HT1080 (cell line): Measurements from ENCODE around the gene HMGCR. TPM values are rescaled to one million over a fixed set of nuclear protein-coding genes. Genes with fewer than 3 reads are reported as not detected.
"Not testable (repeated sequence)": the region's sequence is repeated elsewhere in the genome, so short reads cannot be mapped to it uniquely, and the experiment has no call there.

Experiments used
- DNase-seq: peaks from one replicate; pipeline ENCODE4 v3.0.0-alpha.2; 2015; ENCODE audit warnings: low read depth
- polyA plus RNA-seq, 2 experiments: library from polyadenylated mRNA; depleted of rRNA; stranded (reverse); fragments of >200 nt; gene quantifications; 2 replicates each; pipeline ENCODE4 v1.2.3, GENCODE V29; 2015
- total RNA-seq: library from RNA; depleted of rRNA; stranded (reverse); fragments of >200 nt; shearing (Covaris generic); gene quantifications from 2 replicates; pipeline ENCODE4 v1.2.3, GENCODE V29; 2014; rRNA removed

Gene HMGCR
- 92.0 and 98.1 TPM in 2 replicates for total RNA-seq
- polyA plus RNA-seq (2015; cell fraction: cytosol; rRNA removed) = 31.6 and 33.8 TPM in 2 replicates
- polyA plus RNA-seq (2015; cell fraction: nucleus; rRNA removed) = 151 and 176 TPM in 2 replicates

DNA sequence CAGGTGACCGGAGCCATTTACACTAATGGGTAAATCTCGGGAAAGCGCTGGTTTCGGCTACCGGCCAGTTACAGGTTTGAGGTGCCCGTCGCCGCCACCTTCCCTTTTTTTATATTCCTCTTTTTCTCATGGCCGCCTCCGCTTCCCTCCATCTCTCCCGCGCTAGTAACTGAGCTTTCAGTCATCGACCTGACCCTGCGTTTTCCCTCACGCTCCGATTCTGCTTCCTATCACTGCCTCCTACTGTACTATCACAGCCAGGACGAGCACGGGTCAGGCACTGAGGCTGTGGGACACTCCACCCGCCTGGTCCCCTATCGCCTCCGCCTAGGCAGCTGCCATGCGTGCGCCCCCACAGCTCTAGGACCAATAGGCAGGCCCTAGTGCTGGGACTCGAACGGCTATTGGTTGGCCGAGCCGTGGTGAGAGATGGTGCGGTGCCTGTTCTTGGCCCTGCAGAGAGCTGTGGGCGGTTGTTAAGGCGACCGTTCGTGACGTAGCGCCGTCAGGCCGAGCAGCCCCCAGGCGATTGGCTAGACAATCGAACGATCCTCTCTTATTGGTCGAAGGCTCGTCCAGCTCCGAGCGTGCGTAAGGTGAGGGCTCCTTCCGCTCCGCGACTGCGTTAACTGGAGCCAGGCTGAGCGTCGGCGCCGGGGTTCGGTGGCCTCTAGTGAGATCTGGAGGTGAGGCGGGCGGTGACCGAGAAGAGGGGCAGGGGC, at the start of gene HMGCR:
Gene HMGCR (plus strand): TSS at position 606 of the 722 bp plus-strand sequence. CDS start 5,386 bp downstream, outside the sequence.
- peak; percentile 100 for DNase-seq

DNA sequence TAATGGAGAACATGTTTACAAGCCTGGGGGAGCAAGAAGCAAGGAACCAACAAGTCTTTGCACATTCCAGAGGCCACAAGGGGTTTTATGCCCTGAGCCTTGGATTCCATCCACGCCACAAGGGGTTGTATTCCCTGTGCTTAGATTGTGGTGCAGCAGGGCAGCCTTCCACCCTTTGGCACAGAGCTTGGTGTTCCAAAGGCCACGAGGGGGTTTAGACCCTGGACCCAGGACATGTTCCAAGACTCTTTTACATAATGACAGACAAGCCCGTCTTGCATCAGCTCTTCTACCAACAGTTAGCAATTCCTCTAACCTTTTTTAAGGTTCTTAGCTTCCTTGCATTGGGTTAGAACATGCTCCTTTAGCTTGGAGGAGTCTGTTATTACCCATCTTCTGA, 45.2 kb upstream of the HMGCR start:
- not testable (repeated sequence) for DNase-seq

DNA sequence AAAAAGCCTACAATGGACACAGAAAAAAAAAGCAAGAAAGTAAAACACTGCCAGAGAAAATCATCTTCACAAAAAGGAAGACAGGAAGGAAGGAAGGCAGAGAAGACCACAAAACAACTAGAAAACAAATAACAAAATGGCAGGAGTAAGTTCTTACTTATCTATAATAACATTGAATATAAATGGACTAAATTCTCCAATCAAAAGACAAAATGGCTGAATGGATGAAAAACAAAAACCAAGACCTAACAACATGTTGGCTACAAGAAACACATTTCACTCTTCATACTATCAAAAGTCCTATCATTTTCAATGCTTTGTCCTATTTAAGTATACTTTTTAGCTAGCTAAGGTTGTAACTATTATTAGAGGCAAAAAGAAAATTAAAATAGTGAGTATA, 36.9 kb upstream of the HMGCR start:
- DNase-seq = no peak

DNA sequence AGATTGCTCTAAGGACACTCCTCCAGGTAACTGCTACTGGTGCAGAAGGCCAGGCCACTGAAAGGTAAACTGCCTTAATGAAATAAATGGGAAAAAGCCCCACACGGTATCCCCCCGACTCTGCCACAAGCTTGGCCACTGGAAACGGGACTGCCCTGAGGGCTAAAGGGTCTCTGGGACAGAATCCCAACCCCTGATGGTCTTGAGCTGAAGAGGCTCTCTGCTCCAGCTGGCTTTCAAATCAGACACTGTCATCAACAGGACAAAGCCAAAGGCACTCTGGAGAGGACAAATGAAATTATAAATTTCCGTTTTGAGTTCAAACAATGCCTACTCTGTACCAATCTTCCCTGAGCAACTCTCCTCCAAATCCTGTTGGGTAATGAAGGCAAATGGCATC, 33.6 kb upstream of the HMGCR start:
- no peak for DNase-seq

DNA sequence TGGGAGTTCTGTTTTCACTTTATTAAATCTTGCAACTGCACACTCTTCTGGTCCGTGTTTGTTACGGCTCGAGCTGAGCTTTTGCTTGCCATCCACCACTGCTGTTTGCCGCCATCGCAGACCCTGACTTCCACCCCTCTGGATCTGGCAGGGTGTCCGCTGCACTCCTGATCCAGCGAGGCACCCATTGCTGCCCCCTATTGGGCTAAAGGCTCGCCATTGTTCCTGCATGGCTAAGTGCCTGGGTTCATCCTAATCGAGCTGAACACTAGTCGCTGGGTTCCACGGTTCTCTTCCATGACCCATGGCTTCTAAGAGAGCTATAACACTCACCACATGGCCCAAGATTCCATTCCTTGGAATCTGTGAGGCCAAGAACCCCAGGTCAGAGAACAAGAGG, 32.5 kb upstream of the HMGCR start:
- not testable (repeated sequence) for DNase-seq

DNA sequence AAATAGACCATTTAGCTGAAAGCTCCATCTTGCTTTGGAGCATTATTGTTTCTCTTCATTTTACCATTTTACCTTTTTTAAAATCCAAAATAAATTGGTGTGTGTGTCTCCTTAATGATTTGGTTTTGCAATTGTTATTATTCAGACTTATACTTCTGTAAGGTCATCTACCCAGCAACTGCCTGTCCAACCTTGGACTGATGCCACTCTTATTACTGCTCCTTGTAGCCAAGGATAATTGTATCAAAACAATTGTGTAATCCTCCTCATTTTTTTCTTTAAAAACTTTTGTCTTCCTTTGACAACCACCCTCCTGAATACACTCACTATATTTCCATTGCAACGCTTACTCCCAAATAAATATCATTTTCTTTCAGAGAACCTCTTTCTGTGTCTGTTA, 30.3 kb upstream of the HMGCR start:
- no peak for DNase-seq

DNA sequence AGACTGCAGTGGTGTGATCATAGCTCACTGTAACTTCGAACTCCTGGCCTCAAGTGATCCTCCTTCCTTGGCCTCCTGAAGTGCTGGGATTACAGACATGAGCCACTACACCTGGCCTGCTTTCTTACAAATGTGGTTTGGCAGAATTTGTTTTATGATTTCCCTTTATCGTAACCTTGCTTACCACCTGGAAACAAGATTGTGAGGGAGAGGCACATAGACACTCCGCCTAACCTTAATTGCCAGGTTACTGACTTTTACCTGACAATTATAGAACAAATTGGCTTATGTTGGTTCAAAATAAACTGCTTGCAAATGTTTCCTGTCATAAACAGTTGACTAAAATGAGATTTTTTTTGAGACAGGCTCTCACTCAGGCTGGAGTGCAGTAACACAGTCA, 26.8 kb upstream of the HMGCR start:
- no peak for DNase-seq

DNA sequence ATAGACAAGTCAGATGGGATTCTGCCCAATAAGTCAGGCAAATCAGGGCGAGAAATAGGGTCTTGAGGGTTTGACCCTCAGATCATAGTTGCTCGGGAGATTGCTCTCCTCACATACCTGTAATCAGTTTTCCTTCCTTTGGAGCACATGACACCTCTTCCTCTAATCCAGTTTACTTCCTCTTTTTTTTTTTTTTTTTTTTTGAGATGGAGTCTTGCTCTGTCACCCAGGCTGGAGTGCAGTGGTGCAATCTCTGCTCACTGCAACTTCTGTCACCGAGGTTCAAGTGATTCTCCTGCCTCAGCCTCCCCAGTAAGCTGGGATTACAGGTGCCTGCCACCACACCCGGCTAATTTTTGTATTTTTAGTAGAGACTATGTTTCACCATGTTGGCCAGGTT, 17.9 kb upstream of the HMGCR start:
- DNase-seq = not testable (repeated sequence)

DNA sequence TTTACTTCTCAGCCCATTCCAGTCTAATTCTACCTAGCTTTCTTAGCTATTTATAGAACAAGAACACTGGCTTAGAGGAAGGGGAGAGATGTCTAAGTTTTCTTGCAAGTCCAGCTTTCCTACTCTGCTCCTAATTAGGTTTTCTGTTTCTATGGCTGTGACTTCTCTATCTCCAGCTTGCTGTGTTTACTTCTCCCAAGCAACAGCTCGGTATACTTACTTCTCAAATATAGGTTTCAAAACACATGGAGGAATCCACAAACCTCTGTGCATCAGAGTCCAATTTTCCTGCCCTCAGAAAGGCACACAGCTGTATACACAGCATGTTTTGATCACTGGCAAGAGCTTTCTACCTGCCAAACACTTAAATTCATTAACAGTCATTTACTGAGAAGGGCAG, 17.4 kb upstream of the HMGCR start:
- DNase-seq = no peak

DNA sequence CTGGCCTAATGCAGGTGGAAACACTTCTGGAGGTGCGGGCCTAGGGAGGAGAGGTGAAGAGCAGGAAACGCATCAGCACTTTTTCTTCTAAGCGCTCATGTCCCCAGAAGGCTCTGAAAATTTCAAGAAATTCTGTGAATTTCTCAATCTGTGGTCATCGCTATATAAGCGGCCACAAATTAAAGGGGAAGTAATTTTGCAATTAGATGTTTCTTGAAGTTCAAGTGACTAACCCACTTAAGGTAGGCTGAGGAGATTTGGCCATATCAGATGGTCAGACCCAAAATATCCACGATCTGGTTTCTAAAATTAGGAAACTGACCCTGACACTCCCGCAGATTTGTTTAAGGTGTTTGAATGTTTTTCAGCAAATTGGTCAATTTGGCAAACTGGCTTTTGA, 16.6 kb upstream of the HMGCR start:
- DNase-seq = peak; percentile 58

DNA sequence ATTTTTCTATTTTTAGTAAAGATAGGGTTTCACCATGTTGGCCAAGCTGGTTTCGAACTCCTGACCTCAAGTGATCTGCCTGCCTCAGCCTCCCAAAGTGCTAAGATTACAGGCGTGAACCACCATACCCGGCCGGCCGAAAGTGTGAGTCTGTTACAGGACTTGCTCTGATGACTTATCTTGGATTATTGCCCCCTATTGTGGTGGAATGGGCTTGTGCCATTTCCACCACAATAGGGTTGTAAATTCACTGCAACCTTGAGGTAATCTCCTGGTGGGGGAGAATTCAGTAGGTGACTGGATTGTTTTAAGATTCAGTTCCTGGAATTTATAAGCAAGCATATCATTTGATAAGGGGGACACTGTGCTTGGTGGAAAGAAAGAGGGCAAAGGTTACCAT, 15.0 kb upstream of the HMGCR start:
- peak; percentile 17 for DNase-seq

DNA sequence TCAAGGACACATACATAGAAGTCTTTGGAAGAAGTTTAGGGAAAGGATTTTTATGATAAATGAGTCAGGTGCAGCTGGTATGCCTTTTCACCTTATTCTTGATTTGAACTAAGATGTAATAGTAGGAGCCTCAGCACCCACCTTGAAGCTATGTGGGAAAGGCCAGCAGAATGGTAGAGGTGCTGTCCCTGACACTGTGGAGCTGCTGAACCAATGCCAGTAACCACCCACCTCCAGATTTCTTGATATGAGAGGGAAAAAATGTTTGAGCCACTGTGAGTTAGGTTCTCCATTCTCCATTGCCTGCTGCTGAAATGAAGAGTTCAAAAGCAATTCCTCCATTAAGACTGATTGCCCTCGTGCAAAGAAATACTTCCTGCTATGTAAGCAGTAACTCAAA, 12.2 kb upstream of the HMGCR start:
- DNase-seq = no peak

DNA sequence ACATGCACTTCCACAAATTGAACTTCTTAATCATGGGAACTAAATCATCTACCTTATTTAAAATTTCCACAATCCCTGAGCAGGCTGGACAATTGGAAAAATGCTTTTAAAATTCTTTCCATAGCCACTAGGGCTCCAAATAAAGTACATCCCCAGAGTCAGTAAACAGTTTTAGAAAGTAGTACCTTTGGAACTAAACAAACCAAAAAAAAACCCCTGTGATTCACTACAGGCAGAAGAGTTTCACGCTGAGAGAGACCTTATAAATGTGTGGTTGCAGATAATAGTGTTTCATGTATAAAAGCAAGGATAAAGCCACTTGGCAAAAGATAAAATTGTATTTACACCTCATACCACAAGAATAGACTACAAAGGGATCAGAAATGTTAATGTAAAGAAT, 11.8 kb upstream of the HMGCR start:
- no peak for DNase-seq

DNA sequence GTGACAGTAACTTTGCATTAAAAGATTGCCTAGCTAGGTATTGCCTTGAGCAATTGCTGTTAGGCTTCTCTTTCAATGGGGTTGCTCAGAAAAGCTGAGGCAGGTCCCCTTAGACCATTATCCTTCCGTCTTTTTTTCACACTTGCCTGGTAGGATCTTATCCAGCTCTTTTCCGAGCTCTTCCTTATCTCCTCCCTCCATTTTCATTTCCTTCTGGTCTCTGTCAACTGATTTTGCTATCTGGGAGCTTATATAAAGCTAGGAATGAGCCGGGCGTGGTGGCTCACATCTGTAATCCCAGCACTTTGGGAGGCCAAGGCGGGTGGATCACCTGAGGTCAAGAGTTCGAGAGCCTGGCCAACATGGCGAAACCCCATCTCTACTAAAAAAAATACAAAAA, 6.6 kb upstream of the HMGCR start:
- no peak for DNase-seq

DNA sequence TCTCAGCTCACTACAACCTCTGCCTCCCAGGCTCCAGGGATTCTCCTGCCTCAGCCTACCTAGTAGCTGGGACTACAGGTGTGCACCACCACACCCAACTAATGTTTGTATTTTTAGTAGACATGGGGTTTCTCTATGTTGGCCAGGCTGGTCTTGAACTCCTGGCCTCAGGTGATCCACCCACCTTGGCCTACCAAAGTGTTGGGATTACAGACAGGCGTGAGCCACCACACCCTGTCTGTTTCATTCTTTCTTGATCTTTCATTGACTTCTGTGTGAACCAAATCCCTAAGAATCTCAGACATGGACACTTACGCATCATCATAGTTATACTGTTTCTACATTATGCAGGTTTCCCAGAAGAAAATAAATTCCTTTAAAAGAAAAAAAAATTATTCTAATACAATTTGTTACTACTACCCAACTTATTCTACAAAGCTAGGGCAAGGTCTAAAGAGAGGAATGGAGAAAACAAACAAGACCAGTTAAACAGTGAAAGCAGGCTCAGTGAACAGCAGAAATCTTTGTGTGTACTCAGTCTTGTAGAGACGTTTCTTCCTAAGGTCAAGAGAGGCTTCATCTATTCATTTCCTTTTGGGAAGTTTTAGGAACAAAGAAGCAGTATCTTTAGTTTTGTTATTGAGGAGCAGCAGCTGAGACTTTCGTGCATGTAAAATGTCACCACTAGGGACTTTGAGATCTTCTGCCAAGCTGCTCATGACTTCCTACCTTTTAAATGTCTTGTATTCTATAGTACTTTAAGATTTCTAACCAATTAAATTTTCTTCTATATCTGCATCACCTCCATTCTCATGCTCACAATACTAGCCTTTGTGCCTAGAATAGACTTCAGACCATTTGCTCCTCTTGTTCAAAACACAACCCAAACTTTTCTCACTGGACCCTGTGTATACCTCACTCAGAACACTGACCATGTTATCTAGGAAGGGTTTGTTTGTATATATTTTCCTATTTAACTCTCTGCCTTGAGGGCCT, 5.6 kb upstream of the HMGCR start:
- DNase-seq = peak; percentile 23

DNA sequence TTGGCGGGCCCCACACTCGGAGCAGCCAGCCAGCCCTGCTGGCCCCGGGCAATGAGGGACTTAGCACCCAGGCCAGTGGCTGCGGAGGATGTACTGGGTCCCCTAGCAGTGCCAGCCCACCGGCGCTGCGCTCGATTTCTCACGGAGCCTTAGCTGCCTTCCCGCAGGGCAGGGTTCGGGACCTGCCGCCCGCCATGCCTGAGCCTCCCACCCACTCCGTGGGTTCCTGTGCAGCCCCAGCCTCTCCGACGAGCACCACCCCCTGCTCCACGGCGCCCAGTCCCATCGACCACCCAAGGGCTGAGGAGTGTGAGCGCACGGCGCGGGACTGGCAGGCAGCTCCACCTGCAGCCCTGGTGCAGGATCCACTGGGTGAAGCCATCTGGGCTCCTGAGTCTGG, 3.3 kb upstream of the HMGCR start:
- not testable (repeated sequence) for DNase-seq

DNA sequence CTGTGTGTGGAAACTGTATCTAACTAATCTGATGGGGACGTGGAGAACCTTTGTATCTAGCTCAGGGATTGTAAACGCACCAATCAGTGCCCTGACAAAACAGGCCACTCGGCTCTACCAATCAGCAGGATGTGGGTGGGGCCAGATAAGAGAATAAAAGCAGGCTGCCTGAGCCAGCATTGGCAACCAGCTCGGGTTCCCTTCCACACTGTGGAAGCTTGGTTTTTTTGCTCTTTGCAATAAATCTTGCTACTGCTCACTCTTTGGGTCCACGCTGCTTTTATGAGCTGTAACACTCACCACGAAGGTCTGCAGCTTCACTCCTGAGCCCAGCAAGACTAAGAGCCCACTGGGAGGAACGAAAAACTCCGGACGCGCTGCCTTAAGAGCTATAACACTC, 2.6 kb upstream of the HMGCR start:
- DNase-seq = peak; percentile 17

DNA sequence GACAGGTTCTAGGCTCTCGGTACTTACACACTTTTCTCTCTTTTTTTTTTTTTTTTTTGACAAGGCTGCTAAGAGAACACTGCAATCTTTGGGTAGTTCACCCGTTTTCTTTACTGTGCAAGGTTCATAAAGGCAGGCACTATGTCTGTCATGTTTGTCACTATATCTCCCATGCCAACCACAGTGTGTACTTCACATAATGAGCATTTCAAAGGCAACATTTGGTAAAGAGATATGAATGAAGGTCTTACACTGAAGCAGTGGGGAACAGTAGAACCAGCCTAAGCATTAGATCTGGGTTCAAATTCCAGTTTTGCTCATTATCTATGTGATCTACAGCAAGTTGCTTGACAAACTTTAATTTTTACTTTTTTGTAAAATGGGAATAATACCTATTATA, 1.5 kb upstream of the HMGCR start:
- DNase-seq = no peak

DNA sequence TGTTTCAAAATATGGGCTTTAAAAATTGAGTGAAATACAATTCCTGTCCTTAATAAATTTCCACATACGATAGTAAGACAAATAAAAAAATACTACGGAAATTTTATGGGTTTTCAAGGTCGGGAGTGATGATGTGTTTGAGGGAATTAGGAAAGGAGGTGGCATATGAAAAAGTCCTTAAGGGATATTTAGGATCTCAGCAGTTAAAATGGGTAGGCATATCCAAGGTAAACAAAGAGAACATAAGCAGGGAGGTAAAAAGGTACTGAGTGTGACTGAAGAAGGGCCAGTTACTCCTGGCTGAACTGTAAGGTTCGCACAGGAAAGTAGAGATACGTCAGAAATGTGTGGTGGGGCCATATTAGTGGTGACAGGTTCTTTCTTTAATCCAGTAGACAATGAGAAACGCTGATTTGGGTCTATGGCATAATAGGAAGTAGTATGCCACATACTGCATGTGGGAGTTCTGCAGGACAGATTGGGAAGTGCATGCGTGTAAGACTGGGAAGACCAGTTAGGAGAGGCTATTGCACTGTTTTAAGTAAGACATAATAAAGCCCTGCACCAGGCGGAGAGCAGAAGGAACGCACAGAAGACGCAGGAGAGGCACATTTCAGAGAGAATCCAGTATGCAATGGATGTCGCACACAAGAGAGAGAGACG, 937 bp upstream of the HMGCR start:
- peak; percentile 87 for DNase-seq

DNA sequence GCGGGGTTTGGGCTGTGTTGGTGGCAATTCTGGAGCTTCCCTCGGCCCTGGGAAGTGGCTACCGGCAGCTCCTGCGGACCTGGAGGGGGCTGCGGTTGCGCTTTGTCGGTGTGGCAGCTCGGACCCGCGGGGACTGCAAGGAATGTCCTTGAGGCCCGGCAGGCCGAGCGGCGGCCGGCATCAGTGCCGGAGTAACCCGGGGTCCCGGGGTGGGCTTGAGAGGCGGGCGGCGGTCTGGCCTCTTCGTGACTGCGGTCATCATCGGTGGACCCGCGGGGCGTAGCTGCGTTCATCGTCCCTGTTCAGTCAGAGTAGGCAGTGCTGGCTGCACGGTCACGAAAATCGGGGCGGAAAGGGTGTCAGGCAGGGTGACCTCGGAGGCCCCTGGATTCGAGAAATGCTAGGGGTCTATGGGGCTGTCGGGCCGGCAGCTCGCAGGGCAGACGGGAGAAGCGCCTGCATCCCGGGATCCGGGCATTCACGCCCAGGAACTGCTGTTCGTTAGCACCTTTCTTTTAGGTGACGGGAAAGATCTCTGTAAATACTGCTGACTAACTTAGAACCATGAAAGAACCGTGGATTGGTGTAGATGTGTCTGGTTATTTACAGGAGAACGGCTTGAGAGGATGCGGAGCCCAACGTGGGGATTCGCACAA, 474 bp downstream of the HMGCR start:
- DNase-seq = no peak

DNA sequence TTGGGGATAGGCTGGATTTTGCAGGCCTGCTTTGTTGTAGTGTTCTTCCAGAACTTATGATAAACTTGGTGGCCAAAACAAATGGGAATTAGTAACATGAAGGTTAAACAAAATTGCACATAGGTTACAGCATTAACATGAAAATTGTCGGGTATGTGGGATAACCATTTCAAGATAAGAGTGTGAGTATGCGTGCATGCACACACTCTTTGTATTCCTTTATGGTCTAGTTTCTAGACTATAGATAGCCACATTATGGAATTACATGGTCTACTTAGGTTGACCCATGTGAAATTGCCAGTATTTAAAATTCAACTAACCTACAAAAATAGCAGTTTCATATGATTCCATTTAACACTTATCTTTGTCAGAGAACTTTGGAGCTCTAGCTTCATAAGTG, 1.4 kb downstream of the HMGCR start:
- no peak for DNase-seq
